ENCODE data around the gene MYO7A.

DNA sequence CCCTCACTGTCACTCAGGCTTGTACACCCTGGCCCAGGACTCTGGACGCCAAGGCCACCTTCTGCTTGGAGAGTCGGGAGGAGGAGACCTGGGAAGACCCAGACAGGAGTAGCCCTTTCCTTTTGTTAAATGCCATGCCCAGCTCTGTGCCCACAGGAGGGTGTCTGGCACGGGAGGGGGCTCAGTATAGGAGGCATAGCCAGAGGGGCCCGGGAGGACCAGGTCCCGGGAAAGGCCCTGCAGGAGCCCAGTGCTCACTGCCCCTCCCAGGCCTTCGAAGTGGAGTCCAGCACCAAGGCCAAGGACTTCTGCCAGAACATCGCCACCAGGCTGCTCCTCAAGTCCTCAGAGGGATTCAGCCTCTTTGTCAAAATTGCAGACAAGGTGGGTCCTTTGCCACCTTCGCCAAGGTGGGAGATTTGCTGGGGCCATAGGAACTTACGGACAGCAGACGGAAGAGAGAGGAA is 79.0 kb downstream of the MYO7A start:
- TF ChIP-seq POLR2A (IDR thresholded peaks at IDR 0.05; ENCODE audit: low read depth, low read length): no peak
- TF ChIP-seq, protein P1, sequence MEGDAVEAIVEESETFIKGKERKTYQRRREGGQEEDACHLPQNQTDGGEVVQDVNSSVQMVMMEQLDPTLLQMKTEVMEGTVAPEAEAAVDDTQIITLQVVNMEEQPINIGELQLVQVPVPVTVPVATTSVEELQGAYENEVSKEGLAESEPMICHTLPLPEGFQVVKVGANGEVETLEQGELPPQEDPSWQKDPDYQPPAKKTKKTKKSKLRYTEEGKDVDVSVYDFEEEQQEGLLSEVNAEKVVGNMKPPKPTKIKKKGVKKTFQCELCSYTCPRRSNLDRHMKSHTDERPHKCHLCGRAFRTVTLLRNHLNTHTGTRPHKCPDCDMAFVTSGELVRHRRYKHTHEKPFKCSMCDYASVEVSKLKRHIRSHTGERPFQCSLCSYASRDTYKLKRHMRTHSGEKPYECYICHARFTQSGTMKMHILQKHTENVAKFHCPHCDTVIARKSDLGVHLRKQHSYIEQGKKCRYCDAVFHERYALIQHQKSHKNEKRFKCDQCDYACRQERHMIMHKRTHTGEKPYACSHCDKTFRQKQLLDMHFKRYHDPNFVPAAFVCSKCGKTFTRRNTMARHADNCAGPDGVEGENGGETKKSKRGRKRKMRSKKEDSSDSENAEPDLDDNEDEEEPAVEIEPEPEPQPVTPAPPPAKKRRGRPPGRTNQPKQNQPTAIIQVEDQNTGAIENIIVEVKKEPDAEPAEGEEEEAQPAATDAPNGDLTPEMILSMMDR (conservative IDR thresholded peaks at IDR 0.05; ENCODE audit: low read depth, low read length): no peak
- no peak for TF ChIP-seq CHD1 (IDR thresholded peaks at IDR 0.05; ENCODE audit: low read depth, low read length)
- TF ChIP-seq RFX5 (IDR thresholded peaks at IDR 0.05; ENCODE audit: low read depth, low read length): no peak
- no peak for TF ChIP-seq RAD21 (IDR thresholded peaks at IDR 0.05; ENCODE audit: low read length)
- no peak for TF ChIP-seq FOS (IDR thresholded peaks at IDR 0.05; ENCODE audit: low read depth, low read length)
- no peak for TF ChIP-seq CEBPB (IDR thresholded peaks at IDR 0.05; ENCODE audit: low read depth, low read length)
- no peak for TF ChIP-seq MAFK (IDR thresholded peaks at IDR 0.05; ENCODE audit: low read depth, low read length)
